Ovary (tissue), 9 donors: Measurements from ENCODE around the gene STIM1. TPM values are rescaled to one million over a fixed set of nuclear protein-coding genes. Genes with fewer than 3 reads are reported as not detected.
A peak's percentile ranks its signal among the peaks of the same experiment; 100 is the strongest.

ENCODE experiments used
- DNase-seq, 5 donors: peaks; one replicate each; pipeline ENCODE4 v3.0.0-alpha.2; 2019 to 2020
- H3K27ac ChIP-seq, 2 donors: fragments of 200-600 bp; one replicate each; pipeline versions ENCODE4 v1.5.1 to v1.8.0; 2019 to 2022
- H3K27me3 ChIP-seq: fragments of 200-600 bp; one replicate; pipeline ENCODE4 v1.8.0; 2022
- H3K36me3 ChIP-seq: fragments of 200-600 bp; sonication (generic); one replicate; pipeline ENCODE4 v1.5.1; 2019
- H3K4me1 ChIP-seq: one replicate; pipeline ENCODE4 v1.8.1; 2013; ENCODE audit warnings: mild to moderate bottlenecking, moderate library complexity; ENCODE audit not compliant: insufficient read depth
- H3K4me3 ChIP-seq: fragments of 200-600 bp; sonication (generic); one replicate; pipeline ENCODE4 v1.5.1; 2017
- H3K9me3 ChIP-seq, 2 donors: fragments of 200-600 bp in 1 of 2; sonication (generic) in 1 of 2; one replicate each; pipeline versions ENCODE4 v1.5.1 to v1.8.1; 2013 to 2019; ENCODE audit warnings: mild to moderate bottlenecking in 1 of 2, moderate library complexity in 1 of 2
- EP300 ChIP-seq: sonication (generic); formaldehyde crosslinking; IDR thresholded peaks from one replicate; pipeline ENCODE4 v1.6.1; 2017; ENCODE audit warnings: antibody characterized with exemption
- POLR2A ChIP-seq: fragments of 450-650 bp; IDR thresholded peaks from one replicate; pipeline ENCODE4 v1.6.1; 2017; ENCODE audit warnings: antibody characterized with exemption, mild to moderate bottlenecking, moderate library complexity
- WGBS, 3 donors: extraction: QIAGEN DNeasy Blood & Tissue Kit in 1 of 3; methylation state at CpG; one replicate each; pipeline versions ENCODE4 v1.1.5 to v1.1.7; 2013 to 2017; 5-methylcytosine and 5-hydroxymethylcytosine counted together
- intact Hi-C, 4 donors: fragments of 100-400 bp; cut with DNase I; formaldehyde crosslinking; loops; one replicate each; pipeline versions ENCODE4 v1.11.0 to v1.15.1; 2022 to 2023
- polyA plus RNA-seq, 2 donors: library from polyadenylated mRNA; stranded (reverse); fragments of 200-250 nt in 1 of 2; fragments of 350-450 nt in 1 of 2; fragmentation: Illumina TruSeq in 1 of 2; extraction: RNeasy Lipid Tissue Mini Kit (QIAGEN cat#74804) in 1 of 2; gene quantifications; one replicate each; pipeline ENCODE4 v1.2.3, GENCODE V29; 2013 to 2014
- total RNA-seq, 7 donors: library from RNA; depleted of rRNA in 2 of 7; stranded (reverse); fragments of >200 nt in 2 of 7; fragmentation: NEBNext Ultra II Directional in 3 of 7; extraction: Animal tissue kit (Norgen Biotek cat#: 25700) in 3 of 7; gene quantifications; one replicate each; pipeline versions ENCODE4 v1.1.0 to v1.2.4, GENCODE V29; 2016 to 2023
- TF ChIP-seq, protein P1 (sequence below), 3 donors: fragments of 450-650 bp in 2 of 3; fragments of 200-600 bp in 1 of 3; IDR thresholded peaks; one replicate each; pipeline versions ENCODE4 v1.5.1 to v1.8.0; 2016 to 2022; ENCODE audit warnings: antibody characterized with exemption in 3 of 3, mild to moderate bottlenecking in 1 of 3
- donor health status: DM: no; HTN: no; CAD: no; lungs with moderate emphysema.
- donor health status: DM: no; HTN: no; CAD: no.
- donor health status: Bipolar disorder and iron deficiency.
- donor health status: DM: yes; HTN: yes; CAD: no.
- donor health status: DM: no; HTN: no; CAD: no.
- donor health status: DM: yes; HTN: yes; CAD: no.

STIM1 gene
- total and polyA plus RNA-seq, 9 donors, result 26.1 to 75.2 (median 58.7) TPM

DNA sequence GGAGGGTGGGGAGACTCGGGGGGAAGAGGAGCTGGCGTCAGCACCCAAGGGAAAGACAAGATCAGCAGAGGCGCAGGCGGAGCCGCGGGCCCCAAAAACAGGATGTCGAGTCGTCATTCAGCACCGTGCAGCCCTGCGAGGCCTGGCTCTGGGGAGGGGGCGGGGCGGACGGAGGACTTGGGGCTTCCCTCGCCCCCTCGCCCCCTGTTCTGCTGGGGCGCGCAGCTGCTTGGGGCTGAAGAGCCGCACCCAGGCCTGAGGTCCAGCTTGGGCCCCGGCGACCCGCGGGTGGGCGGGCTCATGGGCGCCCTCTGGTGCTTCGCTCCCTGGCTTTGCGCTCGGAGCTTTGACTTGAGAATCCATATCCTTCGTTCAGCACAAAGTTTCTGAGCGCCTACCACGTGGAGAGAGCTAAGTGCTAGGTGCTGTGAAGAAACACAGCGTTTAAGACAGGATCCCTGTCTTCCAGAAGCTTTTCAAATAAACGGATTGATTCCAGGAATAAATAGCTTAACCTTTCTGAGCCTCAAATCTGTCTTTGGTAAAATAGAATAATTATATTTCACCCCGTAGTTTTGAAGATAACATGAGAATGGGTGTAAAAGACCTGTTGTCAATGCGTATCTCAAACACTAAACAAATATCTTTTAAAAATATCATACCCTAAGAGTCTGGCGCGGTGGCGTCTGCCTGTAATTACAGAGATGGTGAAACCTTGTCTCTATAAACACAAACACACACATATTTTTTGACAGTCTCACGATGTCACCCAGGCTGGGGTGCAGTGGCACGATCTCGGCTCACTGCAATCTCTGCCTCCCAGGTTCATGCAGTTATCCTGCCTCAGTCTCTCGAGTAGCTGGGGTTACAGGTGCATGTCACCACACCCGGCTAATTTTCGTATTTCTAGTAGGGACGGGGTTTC is 13.8 kb upstream of the STIM1 start:
- intact Hi-C loops, result loop anchor here in 2 of 4 donors (5.0 to 10.0 kb wide), 2 partner anchors 44 to 47 kb away; partner anchors contain the start of gene NUP98 (in 2 of the 2)
- H3K9me3 ChIP-seq, result no peaks in the 10 kb centered on the region
- H3K4me1 ChIP-seq, result peaks cover 11% of the 10 kb centered on the region
- peak overlapping the region; percentile 96 for H3K4me3 ChIP-seq
- 22 to 31% (median 23%) methylated on average over 34 to 44 of the region's 44 CpGs for WGBS, 3 donors
- TF ChIP-seq POLR2A (peak; percentile 56), EP300 (no peak)
- TF ChIP-seq, protein P1, sequence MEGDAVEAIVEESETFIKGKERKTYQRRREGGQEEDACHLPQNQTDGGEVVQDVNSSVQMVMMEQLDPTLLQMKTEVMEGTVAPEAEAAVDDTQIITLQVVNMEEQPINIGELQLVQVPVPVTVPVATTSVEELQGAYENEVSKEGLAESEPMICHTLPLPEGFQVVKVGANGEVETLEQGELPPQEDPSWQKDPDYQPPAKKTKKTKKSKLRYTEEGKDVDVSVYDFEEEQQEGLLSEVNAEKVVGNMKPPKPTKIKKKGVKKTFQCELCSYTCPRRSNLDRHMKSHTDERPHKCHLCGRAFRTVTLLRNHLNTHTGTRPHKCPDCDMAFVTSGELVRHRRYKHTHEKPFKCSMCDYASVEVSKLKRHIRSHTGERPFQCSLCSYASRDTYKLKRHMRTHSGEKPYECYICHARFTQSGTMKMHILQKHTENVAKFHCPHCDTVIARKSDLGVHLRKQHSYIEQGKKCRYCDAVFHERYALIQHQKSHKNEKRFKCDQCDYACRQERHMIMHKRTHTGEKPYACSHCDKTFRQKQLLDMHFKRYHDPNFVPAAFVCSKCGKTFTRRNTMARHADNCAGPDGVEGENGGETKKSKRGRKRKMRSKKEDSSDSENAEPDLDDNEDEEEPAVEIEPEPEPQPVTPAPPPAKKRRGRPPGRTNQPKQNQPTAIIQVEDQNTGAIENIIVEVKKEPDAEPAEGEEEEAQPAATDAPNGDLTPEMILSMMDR (IDR thresholded peaks at IDR 0.05), result peak; percentile 76 to 89 (median 83)
- peak; percentile 77 to 93 (median 89) for DNase-seq
- no peaks in the 10 kb centered on the region for H3K27me3 ChIP-seq
- peak overlapping the region; percentile 92 to 96 for H3K27ac ChIP-seq
- H3K36me3 ChIP-seq, result no peaks in the 10 kb centered on the region

DNA sequence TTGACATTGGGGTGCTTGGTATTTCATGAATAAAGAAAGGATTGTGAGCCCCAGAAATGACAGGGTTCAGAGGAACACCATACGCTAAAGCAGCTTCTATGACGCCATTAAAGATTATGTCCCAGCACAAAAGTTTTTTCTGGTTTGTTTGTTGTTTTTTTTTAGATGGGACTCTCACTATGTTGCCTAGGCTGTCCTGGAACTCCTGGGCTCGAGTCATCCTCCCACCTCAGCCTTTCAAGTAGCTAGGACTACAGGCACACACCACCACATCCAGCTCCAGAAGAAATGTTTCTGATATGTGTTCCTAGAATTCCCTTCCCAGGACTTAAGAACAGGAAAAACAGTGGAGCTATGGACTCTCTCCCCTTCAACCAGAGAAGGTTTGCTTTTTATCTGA is 12.1 kb upstream of the STIM1 start:
- Histone ChIP-seq H3K27me3 (no peaks in the 10 kb centered on the region), H3K36me3 (no peaks in the 10 kb centered on the region), H3K27ac (no peak overlapping the region), H3K4me1 (peaks cover 5% of the 10 kb centered on the region), H3K4me3 (no peak overlapping the region), H3K9me3 (no peaks in the 10 kb centered on the region)
- DNase-seq, result no peak
- WGBS, 3 donors, result 82 to 90% (median 87%) methylated on average over 3 of the region's 3 CpGs
- intact Hi-C loops, result loop anchor here in 2 of 4 donors (5.0 to 10.0 kb wide), 2 partner anchors 46 to 49 kb away; partner anchors contain the start of gene NUP98 (in 2 of the 2)
- TF ChIP-seq, protein P1 (IDR thresholded peaks at IDR 0.05), result no peak
- TF ChIP-seq EP300 (no peak), POLR2A (no peak)

DNA sequence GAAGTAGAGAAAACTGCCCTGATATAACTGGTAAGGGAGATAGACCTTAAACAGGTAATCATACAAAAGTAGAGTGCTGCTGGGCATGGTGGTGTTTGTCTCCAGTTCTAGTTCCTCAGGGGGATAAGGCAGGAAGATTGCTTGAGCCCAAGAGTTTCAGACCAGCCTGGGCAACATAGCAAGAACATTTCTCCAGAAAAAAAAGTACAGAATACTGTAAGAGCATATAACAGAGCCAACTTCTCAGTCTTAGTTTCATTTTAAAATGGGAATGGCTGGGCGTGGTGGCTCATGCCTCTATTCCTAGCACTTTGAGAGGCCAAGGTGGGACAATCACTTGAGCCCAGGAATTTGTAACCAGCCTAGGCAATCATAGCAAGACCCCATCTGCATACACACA is 10.2 kb upstream of the STIM1 start:
- 92 to 100% (median 93%) methylated on average over 1 of the region's 1 CpG for WGBS, 3 donors
- H3K4me3 ChIP-seq, result no peak overlapping the region
- H3K27ac ChIP-seq, result no peak overlapping the region
- H3K9me3 ChIP-seq, result no peaks in the 10 kb centered on the region
- no peaks in the 10 kb centered on the region for H3K36me3 ChIP-seq
- intact Hi-C loops, result loop anchor here in 1 of 4 donors (10.0 kb wide), 1 partner anchor 50 kb away; the partner anchor contains the start of gene NUP98
- H3K27me3 ChIP-seq, result no peaks in the 10 kb centered on the region
- TF ChIP-seq POLR2A, result no peak
- TF ChIP-seq, protein P1 (IDR thresholded peaks at IDR 0.05), result no peak
- TF ChIP-seq EP300, result no peak
- no peak for DNase-seq
- peaks cover 2% of the 10 kb centered on the region for H3K4me1 ChIP-seq

DNA sequence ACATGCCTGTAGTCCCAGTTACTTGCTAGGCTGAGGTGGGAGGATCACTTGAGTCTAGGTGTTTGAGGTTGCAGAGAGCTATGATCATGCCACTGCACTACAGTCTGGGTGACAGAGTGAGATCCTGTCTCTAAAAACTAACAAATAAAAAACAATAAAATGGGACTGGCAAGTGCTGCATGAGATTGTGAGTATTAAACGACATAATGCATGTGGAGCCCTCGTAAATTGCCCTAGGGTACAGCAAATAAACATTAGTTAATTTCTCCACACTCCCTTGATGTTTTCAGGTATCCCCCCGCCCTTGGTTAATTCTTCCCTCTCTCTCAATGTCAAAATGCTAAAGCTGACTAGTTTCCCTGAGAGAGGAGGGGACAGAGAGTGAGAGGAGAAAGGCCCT is 9.8 kb upstream of the STIM1 start:
- no peaks in the 10 kb centered on the region for H3K27me3 ChIP-seq
- intact Hi-C loops, result loop anchor here in 2 of 4 donors (2.0 to 10.0 kb wide), 2 partner anchors 51 to 227 kb away; partner anchors contain the start of gene NUP98 (in 1 of the 2)
- H3K36me3 ChIP-seq, result no peaks in the 10 kb centered on the region
- H3K4me3 ChIP-seq, result no peak overlapping the region
- 85 to 92% (median 87%) methylated on average over 3 of the region's 3 CpGs for WGBS, 3 donors
- TF ChIP-seq POLR2A, result no peak
- no peak for TF ChIP-seq EP300
- TF ChIP-seq, protein P1 (IDR thresholded peaks at IDR 0.05), result no peak
- no peak for DNase-seq
- H3K27ac ChIP-seq, result no peak overlapping the region
- H3K4me1 ChIP-seq, result peaks cover 2% of the 10 kb centered on the region
- no peaks in the 10 kb centered on the region for H3K9me3 ChIP-seq
